Muscle layer of duodenum (tissue), 2 donors: ENCODE data around the gene TRAIP.
"Not testable (repeated sequence)": the region's sequence is repeated elsewhere in the genome, so short reads cannot be mapped to it uniquely, and the experiment has no call there.

Experiments
- H3K27ac ChIP-seq: one replicate; pipeline ENCODE4 v1.7.0; 2013; ENCODE audit warnings: mild to moderate bottlenecking, low read length
- H3K27me3 ChIP-seq: one replicate; pipeline ENCODE4 v1.7.0; 2013; ENCODE audit warnings: low read depth, mild to moderate bottlenecking, control low read depth, low read length
- H3K36me3 ChIP-seq, 2 donors: one replicate each; pipeline ENCODE4 v1.7.0; 2013; ENCODE audit warnings: low read length in 2 of 2, control low read depth in 1 of 2, mild to moderate bottlenecking in 1 of 2; ENCODE audit not compliant: insufficient read depth in 2 of 2, control insufficient read depth in 1 of 2
- H3K4me1 ChIP-seq, 2 donors: one replicate each; pipeline ENCODE4 v1.7.0; 2013; ENCODE audit warnings: low read length in 2 of 2, mild to moderate bottlenecking in 2 of 2, control low read depth in 1 of 2, moderate library complexity in 1 of 2; ENCODE audit not compliant: insufficient read depth in 2 of 2, control insufficient read depth in 1 of 2
- H3K4me3 ChIP-seq, 2 donors: one replicate each; pipeline ENCODE4 v1.7.0; 2013; ENCODE audit warnings: low read length in 2 of 2, low read depth in 1 of 2, mild to moderate bottlenecking in 1 of 2
- H3K9me3 ChIP-seq, 2 donors: one replicate each; pipeline ENCODE4 v1.7.0; 2013; ENCODE audit warnings: low read length in 2 of 2, control low read depth in 1 of 2, mild to moderate bottlenecking in 1 of 2; ENCODE audit not compliant: control insufficient read depth in 1 of 2
- donor health status: healthy.

Gene TRAIP

GRCh38 chr3:49786357-49787181 lies 69.8 kb downstream of the TRAIP start, which contains the start of gene IP6K1:
Gene IP6K1 (minus strand): TSS chr3:49786542. CDS start chr3:49748040, 38,502 bp downstream.
- Histone ChIP-seq H3K27ac (peak within 1 kb of the TSS; percentile 88), H3K27me3 (no peaks in the 10 kb centered on the region), H3K36me3 (peaks cover 0 to 1% of the 10 kb centered on the region in 2 donors), H3K4me1 (peaks cover 4 to 24% of the 10 kb centered on the region in 2 donors), H3K9me3 (no peaks in the 10 kb centered on the region), H3K4me3 (peak within 1 kb of the TSS; percentile 95 to 96)

GRCh38 chr3:49785565-49786356 lies 70.6 kb downstream of the TRAIP start:
- peaks cover 0 to 5% of the 10 kb centered on the region in 2 donors for H3K36me3 ChIP-seq
- H3K4me1 ChIP-seq, result peaks cover 4 to 31% of the 10 kb centered on the region in 2 donors
- H3K27me3 ChIP-seq, result no peaks in the 10 kb centered on the region
- no peaks in the 10 kb centered on the region for H3K9me3 ChIP-seq
- peak overlapping the region; percentile 88 for H3K27ac ChIP-seq
- peak overlapping the region; percentile 95 to 96 for H3K4me3 ChIP-seq

GRCh38 chr3:49782277-49782676 lies 74.1 kb downstream of the TRAIP start:
- H3K36me3 ChIP-seq, result not testable (repeated sequence)
- peaks cover 8 to 36% of the 10 kb centered on the region in 2 donors for H3K4me1 ChIP-seq

GRCh38 chr3:49781415-49782199 lies 74.8 kb downstream of the TRAIP start:
- no peak overlapping the region for H3K4me3 ChIP-seq
- no peak overlapping the region for H3K27ac ChIP-seq
- no peaks in the 10 kb centered on the region for H3K9me3 ChIP-seq
- H3K27me3 ChIP-seq, result no peaks in the 10 kb centered on the region
- H3K36me3 ChIP-seq, result peaks cover 0 to 10% of the 10 kb centered on the region in 2 donors
- H3K4me1 ChIP-seq, result peaks cover 4 to 31% of the 10 kb centered on the region in 2 donors

More at GRCh38 chr3:49782277-49782676, 74.1 kb downstream of the TRAIP start:
- not testable (repeated sequence) for H3K27me3 ChIP-seq, H3K9me3 ChIP-seq, H3K27ac ChIP-seq, H3K4me3 ChIP-seq

GRCh38 chr3:49780975-49781365 lies 75.4 kb downstream of the TRAIP start:
- H3K27me3 ChIP-seq, H3K9me3 ChIP-seq, H3K4me3 ChIP-seq, H3K27ac ChIP-seq: not testable (repeated sequence)
- peaks cover 4 to 31% of the 10 kb centered on the region in 2 donors for H3K4me1 ChIP-seq
- peaks cover 0 to 12% of the 10 kb centered on the region in 2 donors for H3K36me3 ChIP-seq

GRCh38 chr3:49780080-49780974 lies 76.0 kb downstream of the TRAIP start:
- Histone ChIP-seq H3K36me3 (peaks cover 0 to 12% of the 10 kb centered on the region in 2 donors), H3K4me1 (peaks cover 4 to 34% of the 10 kb centered on the region in 2 donors), H3K27ac (no peak overlapping the region), H3K9me3 (no peaks in the 10 kb centered on the region), H3K4me3 (no peak overlapping the region), H3K27me3 (no peaks in the 10 kb centered on the region)

- peaks cover 8 to 35% of the 10 kb centered on the region in 2 donors for H3K4me1 ChIP-seq
- H3K4me3 ChIP-seq, result no peak overlapping the region
- H3K27ac ChIP-seq, result no peak overlapping the region
- no peaks in the 10 kb centered on the region for H3K27me3 ChIP-seq
- peaks cover 0 to 12% of the 10 kb centered on the region in 2 donors for H3K36me3 ChIP-seq
- no peaks in the 10 kb centered on the region for H3K9me3 ChIP-seq
These were observed 76.8 kb downstream of the TRAIP start for GRCh38 chr3:49779358-49780079.
